HepG2 (cell line): Measurements from ENCODE around the gene SLC9A8. TPM values are rescaled to one million over a fixed set of nuclear protein-coding genes. Genes with fewer than 3 reads are reported as not detected.

Source experiments
- ARID2 ChIP-seq: sonication (generic); formaldehyde crosslinking; IDR thresholded peaks from 2 replicates; pipeline ENCODE4 v1.8.1; 2022; ENCODE audit warnings: mild to moderate bottlenecking, missing genetic modification reagents, borderline replicate concordance
- ARNT ChIP-seq: fragments of 450-650 bp; IDR thresholded peaks from 2 replicates; pipeline ENCODE4 v1.6.1; 2017
- CREM ChIP-seq, 2 experiments: sonication (generic) in 1 of 2; formaldehyde crosslinking in 1 of 2; IDR thresholded peaks; 2 replicates each; pipeline versions ENCODE4 v1.4.0 to v1.6.1; 2016 to 2020; ENCODE audit warnings: antibody characterized with exemption in 1 of 2, mild to moderate bottlenecking in 1 of 2, missing genetic modification reagents in 1 of 2
- GTF3A ChIP-seq: sonication (generic); formaldehyde crosslinking; conservative IDR thresholded peaks from 2 replicates; pipeline ENCODE4 v1.4.0; 2020; ENCODE audit warnings: mild to moderate bottlenecking, missing genetic modification reagents
- KAT7 ChIP-seq: IDR thresholded peaks from 2 replicates; pipeline ENCODE4 v1.6.1; 2018; ENCODE audit warnings: borderline replicate concordance, missing compliant biosample characterization
- MED8 ChIP-seq: sonication (generic); formaldehyde crosslinking; IDR thresholded peaks from 2 replicates; pipeline ENCODE4 v1.8.1; 2023; ENCODE audit warnings: mild to moderate bottlenecking, missing genetic modification reagents; ENCODE audit not compliant: insufficient replicate concordance
- MXD3 ChIP-seq: IDR thresholded peaks from 2 replicates; pipeline ENCODE4 v1.6.1; 2016; ENCODE audit warnings: mild to moderate bottlenecking, missing biosample characterization, missing genetic modification reagents
- NR2F6 ChIP-seq, 2 experiments: IDR thresholded peaks; 2 replicates each; pipeline ENCODE4 v1.6.1; 2016; ENCODE audit warnings: antibody characterized with exemption in 1 of 2, mild to moderate bottlenecking in 1 of 2
- PRDM10 ChIP-seq: sonication (generic); formaldehyde crosslinking; IDR thresholded peaks from 2 replicates; pipeline ENCODE4 v1.4.0; 2020; ENCODE audit warnings: low read depth, missing genetic modification reagents
- PRPF4 ChIP-seq: fragments of 200-400 bp; formaldehyde crosslinking; IDR thresholded peaks from 2 replicates; pipeline ENCODE4 v1.6.1; 2016; ENCODE audit warnings: low read length, low read depth; ENCODE audit not compliant: poor library complexity, severe bottlenecking
- ZBTB33 ChIP-seq: sonication (generic); formaldehyde crosslinking; IDR thresholded peaks from 2 replicates; pipeline ENCODE4 v1.4.0; 2020; ENCODE audit warnings: missing genetic modification reagents
- ZNF12 ChIP-seq: sonication (generic); formaldehyde crosslinking; IDR thresholded peaks from 2 replicates; pipeline ENCODE4 v1.5.0; 2020; ENCODE audit warnings: missing genetic modification reagents
- ZNF451 ChIP-seq: sonication (generic); formaldehyde crosslinking; IDR thresholded peaks from 2 replicates; pipeline ENCODE4 v1.5.0; 2020; ENCODE audit warnings: mild to moderate bottlenecking, missing genetic modification reagents
- ZNF510 ChIP-seq: sonication (generic); formaldehyde crosslinking; IDR thresholded peaks from 2 replicates; pipeline ENCODE4 v1.4.0; 2020; ENCODE audit warnings: low read depth, mild to moderate bottlenecking, missing genetic modification reagents
- ZNF562 ChIP-seq: sonication (generic); formaldehyde crosslinking; IDR thresholded peaks from 2 replicates; pipeline ENCODE4 v1.8.0; 2022; ENCODE audit warnings: missing genetic modification reagents, borderline replicate concordance
- ZNF563 ChIP-seq: sonication (generic); formaldehyde crosslinking; IDR thresholded peaks from 2 replicates; pipeline ENCODE4 v1.8.0; 2022; ENCODE audit warnings: mild to moderate bottlenecking, moderate library complexity, missing genetic modification reagents
- ZNF567 ChIP-seq: sonication (generic); formaldehyde crosslinking; IDR thresholded peaks from 2 replicates; pipeline ENCODE4 v1.8.1; 2023; ENCODE audit warnings: mild to moderate bottlenecking, missing genetic modification reagents, borderline replicate concordance
- ZNF790 ChIP-seq: sonication (generic); formaldehyde crosslinking; IDR thresholded peaks from 2 replicates; pipeline ENCODE4 v1.8.0; 2022; ENCODE audit warnings: missing genetic modification reagents, mild to moderate bottlenecking, borderline replicate concordance
- polyA plus RNA-seq, 8 experiments: library from polyadenylated mRNA; depleted of rRNA in 3 of 8; stranded (reverse) in 7 of 8; unstranded in 1 of 8; fragments of >200 nt; fragmentation: Illumina TruSeq in 4 of 8; extraction: Trizol in 4 of 8; gene quantifications; 2 replicates each; pipeline versions ENCODE4 v1.2.1 to v1.2.3, GENCODE V29; 2011 to 2016; ENCODE audit warnings: low read depth in 4 of 8, missing spikeins in 1 of 8, mixed read lengths in 1 of 8; ENCODE audit not compliant: insufficient read depth in 1 of 8
- total RNA-seq, 5 experiments: library from RNA; depleted of rRNA; stranded (reverse); fragments of >200 nt; fragmentation: Illumina TruSeq; extraction: Trizol; gene quantifications; 2 replicates each; pipeline ENCODE4 v1.2.3, GENCODE V29; 2016; ENCODE audit warnings: low read depth in 1 of 5
- TF ChIP-seq, protein P1 (sequence below): conservative IDR thresholded peaks from 2 replicates; pipeline ENCODE4 v1.6.1; 2018; ENCODE audit warnings: missing genetic modification reagents
- TF ChIP-seq, protein P2 (sequence below): sonication (generic); formaldehyde crosslinking; IDR thresholded peaks from 2 replicates; pipeline ENCODE4 v1.4.0; 2020; ENCODE audit warnings: missing genetic modification reagents

SLC9A8 gene
- total and polyA plus RNA-seq, 2 of the 13 experiments (the other 11 are each of a cell fraction or from before 2014, with no cell fraction given): 4.1 to 7.4 TPM

DNA sequence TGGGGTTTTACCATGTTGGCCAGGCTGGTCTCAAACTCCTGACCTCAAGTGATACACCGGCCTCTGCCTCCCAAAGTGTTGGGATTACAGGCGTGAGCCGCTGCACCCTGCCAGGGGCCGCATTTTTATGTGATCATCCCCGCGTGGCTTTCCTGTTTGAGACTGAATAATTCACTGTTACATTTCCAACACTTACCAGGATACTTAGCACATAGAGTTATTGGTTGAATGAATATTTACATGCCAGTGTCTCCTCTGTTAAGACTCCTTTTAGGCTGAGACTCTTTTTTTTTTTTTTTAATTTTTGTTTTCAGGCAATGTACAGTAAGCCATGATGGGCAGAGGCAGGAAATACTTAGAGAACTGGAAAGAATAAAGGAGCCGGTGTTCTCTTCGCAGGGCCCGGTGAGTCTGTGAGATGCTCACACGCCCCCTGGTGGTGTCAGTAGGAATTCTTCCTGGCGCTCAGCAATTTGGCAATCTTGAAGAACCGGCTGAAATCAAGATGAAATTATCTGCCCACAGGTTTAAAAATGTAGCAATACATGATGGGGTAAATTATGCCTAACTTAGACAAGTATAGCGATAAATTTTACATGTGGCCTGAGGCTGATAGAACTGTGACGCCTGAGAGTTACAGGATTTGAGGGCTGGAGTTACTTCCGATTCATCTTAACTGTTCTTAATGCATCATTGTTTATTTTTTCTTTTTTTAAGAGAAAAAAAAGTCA lies 115.9 kb downstream of the SLC9A8 start (continued):
- no peak for TF ChIP-seq PRDM10 (CRISPR knock-in tag)
- no peak for TF ChIP-seq ZNF790 (CRISPR knock-in tag)
- no peak for TF ChIP-seq ZNF567 (CRISPR knock-in tag)
- no peak for TF ChIP-seq ARID2 (CRISPR knock-in tag)
- no peak for TF ChIP-seq MXD3 (CRISPR knock-in tag)
- TF ChIP-seq, protein P1, sequence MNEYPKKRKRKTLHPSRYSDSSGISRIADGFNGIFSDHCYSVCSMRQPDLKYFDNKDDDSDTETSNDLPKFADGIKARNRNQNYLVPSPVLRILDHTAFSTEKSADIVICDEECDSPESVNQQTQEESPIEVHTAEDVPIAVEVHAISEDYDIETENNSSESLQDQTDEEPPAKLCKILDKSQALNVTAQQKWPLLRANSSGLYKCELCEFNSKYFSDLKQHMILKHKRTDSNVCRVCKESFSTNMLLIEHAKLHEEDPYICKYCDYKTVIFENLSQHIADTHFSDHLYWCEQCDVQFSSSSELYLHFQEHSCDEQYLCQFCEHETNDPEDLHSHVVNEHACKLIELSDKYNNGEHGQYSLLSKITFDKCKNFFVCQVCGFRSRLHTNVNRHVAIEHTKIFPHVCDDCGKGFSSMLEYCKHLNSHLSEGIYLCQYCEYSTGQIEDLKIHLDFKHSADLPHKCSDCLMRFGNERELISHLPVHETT (CRISPR knock-in tag): no peak
- no peak for TF ChIP-seq MED8 (CRISPR knock-in tag)
- no peak for TF ChIP-seq NR2F6 (IDR thresholded peaks at IDR 0.05)
- TF ChIP-seq NR2F6 (CRISPR knock-in tag; IDR thresholded peaks at IDR 0.05): peak; percentile 46; the same call in 1 of the 2 replicates
- peak; percentile 48; the same call in 1 of the 2 replicates for TF ChIP-seq KAT7 (CRISPR knock-in tag)
- TF ChIP-seq, protein P2, sequence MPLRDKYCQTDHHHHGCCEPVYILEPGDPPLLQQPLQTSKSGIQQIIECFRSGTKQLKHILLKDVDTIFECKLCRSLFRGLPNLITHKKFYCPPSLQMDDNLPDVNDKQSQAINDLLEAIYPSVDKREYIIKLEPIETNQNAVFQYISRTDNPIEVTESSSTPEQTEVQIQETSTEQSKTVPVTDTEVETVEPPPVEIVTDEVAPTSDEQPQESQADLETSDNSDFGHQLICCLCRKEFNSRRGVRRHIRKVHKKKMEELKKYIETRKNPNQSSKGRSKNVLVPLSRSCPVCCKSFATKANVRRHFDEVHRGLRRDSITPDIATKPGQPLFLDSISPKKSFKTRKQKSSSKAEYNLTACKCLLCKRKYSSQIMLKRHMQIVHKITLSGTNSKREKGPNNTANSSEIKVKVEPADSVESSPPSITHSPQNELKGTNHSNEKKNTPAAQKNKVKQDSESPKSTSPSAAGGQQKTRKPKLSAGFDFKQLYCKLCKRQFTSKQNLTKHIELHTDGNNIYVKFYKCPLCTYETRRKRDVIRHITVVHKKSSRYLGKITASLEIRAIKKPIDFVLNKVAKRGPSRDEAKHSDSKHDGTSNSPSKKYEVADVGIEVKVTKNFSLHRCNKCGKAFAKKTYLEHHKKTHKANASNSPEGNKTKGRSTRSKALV (CRISPR knock-in tag): no peak
- TF ChIP-seq ZNF510 (CRISPR knock-in tag): no peak
- no peak for TF ChIP-seq CREM (IDR thresholded peaks at IDR 0.05)
- no peak for TF ChIP-seq CREM (CRISPR knock-in tag; IDR thresholded peaks at IDR 0.05)
- no peak for TF ChIP-seq ZBTB33 (CRISPR knock-in tag)
- TF ChIP-seq PRPF4: peak; percentile 67
- no peak for TF ChIP-seq ZNF451 (CRISPR knock-in tag)
- no peak for TF ChIP-seq GTF3A (CRISPR knock-in tag)
- TF ChIP-seq ZNF12 (CRISPR knock-in tag): no peak
- TF ChIP-seq ZNF563: no peak
- TF ChIP-seq ZNF562 (CRISPR knock-in tag): no peak
- no peak for TF ChIP-seq ARNT
